GM12878 (cell line): ENCODE data around the gene JPH4. TPM values are rescaled to one million over a fixed set of nuclear protein-coding genes. Genes with fewer than 3 reads are reported as not detected.
A peak's percentile ranks its signal among the peaks of the same experiment; 100 is the strongest.

Source experiments
- ATAC-seq: fragments of 200-7000 bp; cut with Tn5 transposase; 3 replicates; pipeline ENCODE4 v1.9.1; 2020; ENCODE audit warnings: mild to moderate bottlenecking, moderate library complexity
- BruUV-seq: library from RNA; stranded (reverse); fragments of 400-500 nt; replicated peaks from 2 replicates; lab custom pipeline; 2021; lab: Mats Ljungman, UMichigan
- CTCF ChIA-PET: fragments of 300-600 bp; sonication (Branson Sonifier 250); formaldehyde crosslinking; extraction: SDS; loops from one replicate; lab custom pipeline; 2021; ENCODE audit warnings: inconsistent platforms; lab: Yijun Ruan, JAX
- POLR2A ChIA-PET: fragments of 350-600 bp; formaldehyde crosslinking; extraction: SDS; loops from one replicate; lab custom pipeline; 2021; ENCODE audit warnings: inconsistent platforms; lab: Charles Lee
- RAD21 ChIA-PET: fragments of 300-600 bp; sonication (Branson Sonifier 250); formaldehyde crosslinking; loops from one replicate; lab custom pipeline; 2023; ENCODE audit warnings: antibody characterized with exemption; ENCODE audit not compliant: unreplicated experiment; lab: Charles Lee
- SMC1A ChIA-PET: fragments of 300-600 bp; sonication (Branson Sonifier 250); formaldehyde crosslinking; loops from one replicate; lab custom pipeline; 2023; ENCODE audit not compliant: unreplicated experiment, uncharacterized antibody; lab: Charles Lee
- DNase-seq: peaks from one replicate; pipeline ENCODE4 v3.0.0-alpha.2; 2011; ENCODE audit warnings: low read depth, low spot score
- FAIRE-seq: peaks from 3 replicates; lab custom pipeline; 2011; peaks lifted over from hg19 to GRCh38; lab: Jason Lieb, UNC
- H2AFZ ChIP-seq: 2 replicates; pipeline ENCODE4 v1.6.0; 2011; ENCODE audit warnings: low read depth, low read length, control low read depth; ENCODE audit not compliant: control insufficient read depth
- H3K27ac ChIP-seq: 2 replicates; pipeline ENCODE4 v1.5.1; 2011; ENCODE audit warnings: control low read depth; ENCODE audit not compliant: control insufficient read depth, insufficient read depth
- H3K27me3 ChIP-seq, 2 experiments: replicated peaks in 1 of 2; 2 replicates each; pipeline versions ENCODE4 v1.6.0 to v1.6.1; 2011; ENCODE audit warnings: low read length in 1 of 2; ENCODE audit not compliant: control insufficient read depth in 2 of 2, insufficient read depth in 2 of 2
- H3K36me3 ChIP-seq, 2 experiments: 2 replicates each; pipeline ENCODE4 v1.5.1; 2011; ENCODE audit warnings: low read length in 1 of 2; ENCODE audit not compliant: control insufficient read depth in 2 of 2, insufficient read depth in 2 of 2
- H3K4me1 ChIP-seq: 2 replicates; pipeline ENCODE4 v1.6.1; 2011; ENCODE audit warnings: mild to moderate bottlenecking, low read length, moderate library complexity, mixed read lengths; ENCODE audit not compliant: control insufficient read depth, insufficient read depth
- H3K4me2 ChIP-seq: 2 replicates; pipeline ENCODE4 v1.6.0; 2011; ENCODE audit warnings: control low read depth; ENCODE audit not compliant: control insufficient read depth, insufficient read depth
- H3K4me3 ChIP-seq: fragments of 200-600 bp; sonication (generic); 2 replicates; pipeline ENCODE4 v1.5.1; 2016
- H3K79me2 ChIP-seq: 2 replicates; pipeline ENCODE4 v1.6.0; 2011; ENCODE audit warnings: low read length; ENCODE audit not compliant: control insufficient read depth, insufficient read depth
- H3K9ac ChIP-seq: 2 replicates; pipeline ENCODE4 v1.8.0; 2011; ENCODE audit warnings: low read length, control low read depth, mixed read lengths; ENCODE audit not compliant: control insufficient read depth, insufficient read depth
- H3K9me3 ChIP-seq: replicated peaks from 3 replicates; pipeline ENCODE4 v1.5.1; 2011; ENCODE audit warnings: mild to moderate bottlenecking, low read length; ENCODE audit not compliant: control insufficient read depth, insufficient read depth
- H4K20me1 ChIP-seq: 2 replicates; pipeline ENCODE4 v1.6.0; 2011; ENCODE audit not compliant: control insufficient read depth, insufficient read depth
- ATF3 ChIP-seq: IDR thresholded peaks from 2 replicates; pipeline ENCODE4 v1.6.1; 2011; ENCODE audit warnings: low read depth, mild to moderate bottlenecking, low read length, moderate library complexity, borderline replicate concordance; ENCODE audit errors: extremely low read depth
- HDGF ChIP-seq: fragments of 450-650 bp; IDR thresholded peaks from 2 replicates; pipeline ENCODE4 v1.6.1; 2016; ENCODE audit warnings: antibody characterized with exemption
- MXI1 ChIP-seq: fragments of 150-350 bp; IDR thresholded peaks from 2 replicates; pipeline ENCODE4 v1.6.1; 2011; ENCODE audit warnings: low read depth, mild to moderate bottlenecking, inconsistent platforms, low read length, improper control_type of control experiment
- NFIC ChIP-seq: IDR thresholded peaks from 2 replicates; pipeline ENCODE4 v1.6.1; 2012; ENCODE audit warnings: low read depth, mild to moderate bottlenecking, inconsistent platforms, low read length, moderate library complexity
- NR2C1 ChIP-seq: fragments of 450-650 bp; IDR thresholded peaks from 2 replicates; pipeline ENCODE4 v1.6.1; 2017; ENCODE audit warnings: antibody characterized with exemption, mild to moderate bottlenecking, moderate library complexity
- RELA ChIP-seq: fragments of 450-650 bp; IDR thresholded peaks from 2 replicates; pipeline ENCODE4 v1.8.0; 2014; ENCODE audit warnings: borderline replicate concordance; ENCODE audit not compliant: partially characterized antibody
- SPI1 ChIP-seq: IDR thresholded peaks from 2 replicates; pipeline ENCODE4 v1.6.1; 2011; ENCODE audit warnings: low read depth, mild to moderate bottlenecking, low read length, moderate library complexity, borderline replicate concordance; ENCODE audit not compliant: insufficient read depth
- YY1 ChIP-seq: IDR thresholded peaks from 2 replicates; pipeline ENCODE4 v1.6.1; 2011; ENCODE audit warnings: low read depth, mild to moderate bottlenecking, low read length
- ZBTB40 ChIP-seq: fragments of 450-650 bp; IDR thresholded peaks from 2 replicates; pipeline ENCODE4 v1.6.1; 2016; ENCODE audit warnings: mild to moderate bottlenecking, moderate library complexity, borderline replicate concordance
- WGBS: methylation state at CpG from one replicate; pipeline ENCODE4 v1.1.6; 2016; ENCODE audit warnings: low lambda C conversion rate; ENCODE audit not compliant: insufficient replicate concordance, insufficient coverage; ENCODE audit errors: missing lambda C conversion rate; 5-methylcytosine and 5-hydroxymethylcytosine counted together
- in situ Hi-C: fragments of 300-500 bp; cut with MboI; formaldehyde crosslinking; loops from 9 replicates; pipeline ENCODE4 v1.14.3; 2018; ENCODE audit warnings: mixed read lengths
- intact Hi-C: fragments of 100-400 bp; cut with micrococcal nuclease; formaldehyde crosslinking; loops from one replicate; pipeline ENCODE4 v1.14.2; 2022; ENCODE audit not compliant: unreplicated experiment
- polyA plus RNA-seq, 11 experiments: library from polyadenylated mRNA; depleted of rRNA in 4 of 11; unstranded in 6 of 11; stranded (reverse) in 5 of 11; fragments of >200 nt; fragmentation: Nextera tagmentation in 4 of 11; fragmentation: Illumina TruSeq in 1 of 11; extraction: Ambion mirVana in 4 of 11; extraction: Trizol in 1 of 11; gene quantifications; 1 replicate in 1 of 11; 2 replicates in 10 of 11; pipeline versions ENCODE4 v1.2.1 to v1.2.3, GENCODE V29; 2011 to 2016; ENCODE audit warnings: inconsistent platforms in 2 of 11, missing spikeins in 2 of 11, low read depth in 1 of 11
- total RNA-seq, 4 experiments: library from RNA; depleted of rRNA in 3 of 4; stranded (reverse); fragments of >200 nt in 3 of 4; fragmentation: Illumina TruSeq in 1 of 4; extraction: Trizol in 1 of 4; gene quantifications; 2 replicates each; pipeline versions ENCODE4 v1.2.1 to v1.2.3, GENCODE V29; 2013 to 2021

Gene JPH4
- total and polyA plus RNA-seq, 10 of the 15 experiments (the other 5 are each of a cell fraction or from before 2014, with no cell fraction given), result 0.48 to 10.3 (median 3.8) TPM

- Histone ChIP-seq H3K4me3 (no peak overlapping the region), H3K27ac (no peak overlapping the region), H3K4me2 (peak overlapping the region; percentile 35), H2AFZ (peak overlapping the region; percentile 92), H3K36me3 (no peaks in the 10 kb centered on the region), H3K9ac (no peak overlapping the region), H3K9me3 (no peaks in the 10 kb centered on the region), H3K27me3 (no peaks in the 10 kb centered on the region), H4K20me1 (no peaks in the 10 kb centered on the region), H3K79me2 (no peaks in the 10 kb centered on the region), H3K4me1 (peaks cover 8% of the 10 kb centered on the region)
- ChIA-PET CTCF (interaction anchor here (0.6 to 4.3 kb wide), 40 partner anchors 8 to 519 kb away, joined by 3 to 91 read pairs (median 5); partner anchors contain the start of genes AP1G2, DHRS2, DHRS4 and THTPA), SMC1A (interaction anchor here (0.9 to 3.7 kb wide), 22 partner anchors 10 to 366 kb away, joined by 3 to 44 read pairs (median 5); partner anchors contain the start of genes DHRS2 and JPH4), POLR2A (interaction anchor here (1.3 to 3.2 kb wide), 2 partner anchors 16 to 42 kb away, joined by 5 to 12 read pairs; no protein-coding TSS in a partner anchor), RAD21 (interaction anchor here (0.6 to 4.5 kb wide), 26 partner anchors 16 to 719 kb away, joined by 3 to 44 read pairs (median 5); no protein-coding TSS in a partner anchor)
- FAIRE-seq, result no peak
- BruUV-seq, result no TSS peak
- DNase-seq, result no peak
- TF ChIP-seq SPI1, result peak; percentile 56; the same call in 1 of the 2 replicates
- TF ChIP-seq YY1, result no peak
- in situ Hi-C loops (loop anchor here (5.0 kb wide), 1 partner anchor 343 kb away; no protein-coding TSS in a partner anchor), intact Hi-C loops (loop anchor here (1.0 to 10.0 kb wide), 7 partner anchors 43 to 435 kb away; partner anchors contain the start of gene DHRS4)
- WGBS, result 75% methylated on average over 2 of the region's 2 CpGs
- ATAC-seq, result peak; percentile 54
These were observed 11.0 kb upstream of the JPH4 start for GRCh38 chr14:23589606-23590005.

- Histone ChIP-seq H3K27me3 (no peaks in the 10 kb centered on the region), H3K9me3 (no peaks in the 10 kb centered on the region), H3K4me3 (no peak overlapping the region), H3K27ac (no peak overlapping the region), H3K4me2 (peak overlapping the region; percentile 35; the same call in 1 of the 2 replicates), H3K79me2 (no peaks in the 10 kb centered on the region), H4K20me1 (no peaks in the 10 kb centered on the region), H3K36me3 (no peaks in the 10 kb centered on the region), H3K9ac (no peak overlapping the region), H3K4me1 (peaks cover 8% of the 10 kb centered on the region), H2AFZ (peak overlapping the region; percentile 92)
- FAIRE-seq (peak; percentile 90), DNase-seq (peak; percentile 56), ATAC-seq (peak; percentile 100)
- SMC1A ChIA-PET, result interaction anchor here (0.6 to 3.7 kb wide), 27 partner anchors 9 to 470 kb away, joined by 3 to 44 read pairs (median 5); partner anchors contain the start of genes DHRS2 and JPH4
- intact Hi-C loops, result loop anchor here (1.0 to 10.0 kb wide), 7 partner anchors 44 to 436 kb away; partner anchors contain the start of gene DHRS4
- in situ Hi-C loops, result loop anchor here (5.0 kb wide), 1 partner anchor 343 kb away; no protein-coding TSS in a partner anchor
- no TSS peak for BruUV-seq
- CTCF ChIA-PET, result interaction anchor here (0.5 to 4.3 kb wide), 54 partner anchors 9 to 520 kb away, joined by 3 to 91 read pairs (median 4); partner anchors contain the start of genes DHRS2, DHRS4 and THTPA
- POLR2A ChIA-PET, result interaction anchor here (1.3 to 3.2 kb wide), 2 partner anchors 17 to 43 kb away, joined by 5 to 12 read pairs; no protein-coding TSS in a partner anchor
- WGBS, result 9% methylated on average over 5 of the region's 5 CpGs
- RAD21 ChIA-PET, result interaction anchor here (0.6 to 4.5 kb wide), 28 partner anchors 17 to 719 kb away, joined by 3 to 44 read pairs (median 4); partner anchors contain the start of genes AP1G2 and DHRS2
- TF ChIP-seq HDGF (no peak), MXI1 (0 out of 2 replicates have a peak, but pooled peaks have one; percentile 51), ATF3 (no peak), NFIC (no peak), NR2C1 (no peak), ZBTB40 (no peak), RELA (peak; percentile 53)
These were observed 10.5 kb upstream of the JPH4 start for GRCh38 chr14:23588884-23589598.
